T-cell (primary cell): ENCODE measurements around the gene ANKK1. TPM values are rescaled to one million over a fixed set of nuclear protein-coding genes. Genes with fewer than 3 reads are reported as not detected.

Experiments
- ATAC-seq, 4 experiments: fragments of 200-7000 bp in 3 of 4; fragments of 150-1000 bp in 1 of 4; cut with Tn5 transposase; replicated peaks in 1 of 4; 1 replicate in 3 of 4; 2 replicates in 1 of 4; pipeline ENCODE4 v1.10.0; 2021; ENCODE audit warnings: moderate library complexity in 3 of 4, mild to moderate bottlenecking in 2 of 4, moderate number of reproducible peaks in 1 of 4
- CTCF ChIA-PET, 2 donors: fragments of 300-600 bp; sonication (Branson Sonifier 250); formaldehyde crosslinking; loops; one replicate each; lab custom pipeline; 2022; ENCODE audit warnings: antibody characterized with exemption in 2 of 2; lab: Charles Lee
- POLR2A ChIA-PET, 2 donors: fragments of 300-600 bp; sonication (Branson Sonifier 250); formaldehyde crosslinking; loops; one replicate each; lab custom pipeline; 2022; ENCODE audit warnings: antibody characterized with exemption in 2 of 2; lab: Charles Lee
- DNase-seq, 35 experiments: peaks; one replicate each; pipeline versions ENCODE4 v3.0.0 to v3.0.0-alpha.2; 2013 to 2023
- H3K27ac ChIP-seq: one replicate; pipeline ENCODE4 v1.5.1; 2013; ENCODE audit warnings: low read length
- H3K27me3 ChIP-seq, 2 experiments: replicated peaks in 1 of 2; 1 replicate in 1 of 2; 2 replicates in 1 of 2; pipeline versions ENCODE4 v1.6.1 to v1.7.0; 2013; ENCODE audit warnings: low read length in 1 of 2, mixed read lengths in 1 of 2; ENCODE audit not compliant: control insufficient read depth in 2 of 2, insufficient read depth in 2 of 2; ENCODE audit errors: extremely low read depth in 1 of 2
- H3K36me3 ChIP-seq, 2 donors: 1 replicate in 1 of 2; 2 replicates in 1 of 2; pipeline versions ENCODE4 v1.6.1 to v1.7.0; 2013; ENCODE audit warnings: low read length in 1 of 2; ENCODE audit not compliant: control insufficient read depth in 2 of 2, insufficient read depth in 1 of 2; ENCODE audit errors: extremely low read depth in 1 of 2
- H3K4me1 ChIP-seq, 2 experiments: 1 replicate in 1 of 2; 2 replicates in 1 of 2; pipeline versions ENCODE4 v1.6.1 to v1.7.0; 2013; ENCODE audit warnings: low read length in 2 of 2, mixed read lengths in 1 of 2; ENCODE audit not compliant: insufficient read depth in 2 of 2, control insufficient read depth in 1 of 2; ENCODE audit errors: extremely low read depth in 1 of 2
- H3K4me3 ChIP-seq, 2 donors: 1 replicate in 1 of 2; 2 replicates in 1 of 2; pipeline versions ENCODE4 v1.5.1 to v1.7.0; 2013; ENCODE audit warnings: mild to moderate bottlenecking in 2 of 2, low read length in 1 of 2, moderate library complexity in 1 of 2; ENCODE audit not compliant: control insufficient read depth in 1 of 2; ENCODE audit errors: extremely low read depth in 1 of 2
- H3K9me3 ChIP-seq: 2 replicates; pipeline ENCODE4 v1.7.0; 2013
- H3K27ac Mint-ChIP-seq, 2 donors: one replicate each; pipeline ENCODE4 v1.8.0; 2020 to 2021; ENCODE audit warnings: mild to moderate bottlenecking in 2 of 2, mixed read lengths in 2 of 2
- H3K27me3 Mint-ChIP-seq, 2 donors: one replicate each; pipeline ENCODE4 v1.8.0; 2021 to 2022; ENCODE audit warnings: mixed read lengths in 2 of 2
- H3K36me3 Mint-ChIP-seq: one replicate; pipeline ENCODE4 v1.8.0; 2021; ENCODE audit warnings: mixed read lengths
- H3K4me1 Mint-ChIP-seq, 3 donors: one replicate each; pipeline ENCODE4 v1.8.0; 2020 to 2022; ENCODE audit warnings: mixed read lengths in 3 of 3, mild to moderate bottlenecking in 1 of 3
- H3K4me3 Mint-ChIP-seq, 3 donors: one replicate each; pipeline ENCODE4 v1.8.0; 2020 to 2022; ENCODE audit warnings: mild to moderate bottlenecking in 3 of 3, mixed read lengths in 3 of 3, moderate library complexity in 3 of 3
- H3K9me3 Mint-ChIP-seq, 3 donors: one replicate each; pipeline ENCODE4 v1.8.0; 2020 to 2022; ENCODE audit warnings: mixed read lengths in 3 of 3
- WGBS: methylation state at CpG from one replicate; pipeline ENCODE4 v1.1.5; 2013; ENCODE audit warnings: missing lambda C conversion rate; ENCODE audit not compliant: insufficient coverage; 5-methylcytosine and 5-hydroxymethylcytosine counted together
- total RNA-seq, 35 experiments: library from RNA in 6 of 35; stranded (reverse) in 6 of 35; fragments of 120-200 nt in 1 of 35; gene quantifications; one replicate each; pipeline versions ENCODE4 v1.2.1 to v1.2.4 and lab custom pipeline; 2013 to 2026

ANKK1 gene
- total RNA-seq, 5 donors from 2014 or later (not counting 1 experiment from before 2014, with no cell fraction given) = 1.2 to 4.6 (median 3.3) TPM

GRCh38 chr11:113394919-113395318 lies 7.3 kb downstream of the ANKK1 start:
- Histone ChIP-seq H3K9me3 (no peaks in the 10 kb centered on the region), H3K27me3 (peaks cover 0 to 11% of the 10 kb centered on the region in 2 experiments), H3K36me3 (no peaks in the 10 kb centered on the region), H3K4me3 (no peak overlapping the region), H3K4me1 (no peaks in the 10 kb centered on the region), H3K27ac (no peak overlapping the region)
- H3K27me3 Mint-ChIP-seq = peaks cover 0 to 3% of the 10 kb centered on the region in 2 donors
- H3K4me1 Mint-ChIP-seq = no peaks in the 10 kb centered on the region
- DNase-seq = no peak
- WGBS = 85% methylated on average over 7 of the region's 11 CpGs
- ChIA-PET CTCF (no interaction called here), POLR2A (no interaction called here)
- no peak overlapping the region for H3K27ac Mint-ChIP-seq
- ATAC-seq = no peak
- H3K9me3 Mint-ChIP-seq = no peaks in the 10 kb centered on the region
- H3K36me3 Mint-ChIP-seq = peaks cover 3% of the 10 kb centered on the region
- no peak overlapping the region for H3K4me3 Mint-ChIP-seq

GRCh38 chr11:113395782-113396336 lies 8.3 kb downstream of the ANKK1 start:
- POLR2A ChIA-PET = no interaction called here
- Histone ChIP-seq H3K36me3 (no peaks in the 10 kb centered on the region), H3K27ac (no peak overlapping the region), H3K9me3 (no peaks in the 10 kb centered on the region), H3K27me3 (peaks cover 0 to 11% of the 10 kb centered on the region in 2 experiments), H3K4me3 (no peak overlapping the region), H3K4me1 (no peaks in the 10 kb centered on the region)
- DNase-seq (no peak), ATAC-seq (no peak)
- CTCF ChIA-PET = interaction anchor here in 1 of 2 donors (0.6 kb wide), 1 partner anchor 623 kb away, joined by 4 read pairs; no protein-coding TSS in a partner anchor
- WGBS = 85% methylated on average over 7 of the region's 9 CpGs
- H3K9me3 Mint-ChIP-seq = no peaks in the 10 kb centered on the region
- H3K27ac Mint-ChIP-seq = no peak overlapping the region
- H3K27me3 Mint-ChIP-seq = peaks cover 0 to 3% of the 10 kb centered on the region in 2 donors
- no peaks in the 10 kb centered on the region for H3K4me1 Mint-ChIP-seq
- H3K36me3 Mint-ChIP-seq = peaks cover 3% of the 10 kb centered on the region
- no peak overlapping the region for H3K4me3 Mint-ChIP-seq

GRCh38 chr11:113396690-113397089 lies 9.1 kb downstream of the ANKK1 start:
- H3K4me1 ChIP-seq = no peaks in the 10 kb centered on the region
- no peaks in the 10 kb centered on the region for H3K9me3 ChIP-seq
- H3K27me3 ChIP-seq = peaks cover 0 to 9% of the 10 kb centered on the region in 2 experiments
- WGBS = 50% methylated on average over 1 of the region's 1 CpG
- H3K27ac Mint-ChIP-seq = no peak overlapping the region
- H3K36me3 ChIP-seq = no peaks in the 10 kb centered on the region
- no peaks in the 10 kb centered on the region for H3K4me1 Mint-ChIP-seq
- POLR2A ChIA-PET = no interaction called here
- no peak overlapping the region for H3K4me3 ChIP-seq
- DNase-seq (no peak), ATAC-seq (no peak)
- no peaks in the 10 kb centered on the region for H3K9me3 Mint-ChIP-seq
- no peak overlapping the region for H3K27ac ChIP-seq
- CTCF ChIA-PET = interaction anchor here in 1 of 2 donors (0.6 kb wide), 1 partner anchor 622 kb away, joined by 4 read pairs; no protein-coding TSS in a partner anchor
- peaks cover 3% of the 10 kb centered on the region for H3K36me3 Mint-ChIP-seq
- no peak overlapping the region for H3K4me3 Mint-ChIP-seq
- H3K27me3 Mint-ChIP-seq = peaks cover 0 to 3% of the 10 kb centered on the region in 2 donors

GRCh38 chr11:113397212-113397611 lies 9.6 kb downstream of the ANKK1 start:
- POLR2A ChIA-PET = no interaction called here
- Mint-ChIP-seq H3K9me3 (no peaks in the 10 kb centered on the region), H3K36me3 (peaks cover 3% of the 10 kb centered on the region), H3K4me1 (no peaks in the 10 kb centered on the region), H3K27ac (no peak overlapping the region), H3K27me3 (peaks cover 0 to under 1% of the 10 kb centered on the region in 2 donors), H3K4me3 (no peak overlapping the region)
- DNase-seq = no peak
- H3K27ac ChIP-seq = no peak overlapping the region
- no peak for ATAC-seq
- H3K27me3 ChIP-seq = peaks cover 0 to 9% of the 10 kb centered on the region in 2 experiments
- CTCF ChIA-PET = no interaction called here
- no peak overlapping the region for H3K4me3 ChIP-seq
- no peaks in the 10 kb centered on the region for H3K4me1 ChIP-seq
- WGBS = 79% methylated on average over 6 of the region's 7 CpGs
- no peaks in the 10 kb centered on the region for H3K9me3 ChIP-seq
- no peaks in the 10 kb centered on the region for H3K36me3 ChIP-seq

- ATAC-seq = no peak
- WGBS = 92% methylated on average over 2 of the region's 4 CpGs
- no peaks in the 10 kb centered on the region for H3K4me1 Mint-ChIP-seq
- Histone ChIP-seq H3K27ac (no peak overlapping the region), H3K9me3 (no peaks in the 10 kb centered on the region), H3K4me3 (no peak overlapping the region), H3K4me1 (no peaks in the 10 kb centered on the region), H3K36me3 (no peaks in the 10 kb centered on the region), H3K27me3 (peaks cover 0 to 7% of the 10 kb centered on the region in 2 experiments)
- H3K27me3 Mint-ChIP-seq = no peaks in the 10 kb centered on the region
- no peak overlapping the region for H3K27ac Mint-ChIP-seq
- POLR2A ChIA-PET = interaction anchor here in 1 of 2 donors (0.6 kb wide), 1 partner anchor 53 kb away, joined by 5 read pairs; no protein-coding TSS in a partner anchor
- no peak for DNase-seq
- H3K9me3 Mint-ChIP-seq = no peaks in the 10 kb centered on the region
- H3K4me3 Mint-ChIP-seq = no peak overlapping the region
- CTCF ChIA-PET = no interaction called here
- peaks cover 3% of the 10 kb centered on the region for H3K36me3 Mint-ChIP-seq
These were observed 10.2 kb downstream of the ANKK1 start for GRCh38 chr11:113397821-113398220.

- Mint-ChIP-seq H3K27me3 (peaks cover 0 to 2% of the 10 kb centered on the region in 2 donors), H3K27ac (no peak overlapping the region), H3K9me3 (no peaks in the 10 kb centered on the region), H3K4me1 (no peaks in the 10 kb centered on the region), H3K36me3 (peaks cover 3% of the 10 kb centered on the region), H3K4me3 (no peak overlapping the region)
- Histone ChIP-seq H3K4me3 (no peak overlapping the region), H3K27me3 (peaks cover 0 to 8% of the 10 kb centered on the region in 2 experiments), H3K27ac (no peak overlapping the region), H3K4me1 (no peaks in the 10 kb centered on the region), H3K9me3 (no peaks in the 10 kb centered on the region), H3K36me3 (no peaks in the 10 kb centered on the region)
- ATAC-seq (no peak), DNase-seq (no peak)
- ChIA-PET CTCF (interaction anchor here in 1 of 2 donors (0.6 kb wide), 1 partner anchor 1166 kb away, joined by 3 read pairs; no protein-coding TSS in a partner anchor), POLR2A (interaction anchor here in 1 of 2 donors (0.6 kb wide), 2 partner anchors 54 to 1039 kb away, joined by 5 to 9 read pairs; no protein-coding TSS in a partner anchor)
- 73% methylated on average over 17 of the region's 24 CpGs for WGBS
These were observed 11.3 kb downstream of the ANKK1 start for GRCh38 chr11:113398669-113399430.
